Loucy (cell line): ENCODE results near the gene PTPRA.
"Not testable (repeated sequence)": the region's sequence is repeated elsewhere in the genome, so short reads cannot be mapped to it uniquely, and the experiment has no call there.

Experiments used
- H2AFZ ChIP-seq: fragments of 200-600 bp; sonication (generic); 2 replicates; pipeline ENCODE4 v1.6.0; 2016; ENCODE audit warnings: antibody characterized with exemption, mild to moderate bottlenecking, low read length, moderate library complexity
- H3F3A ChIP-seq: fragments of 200-600 bp; 2 replicates; pipeline ENCODE4 v1.6.0; 2016; ENCODE audit warnings: antibody characterized with exemption, low read depth, mild to moderate bottlenecking
- H3K27me3 ChIP-seq: fragments of 200-600 bp; sonication (generic); 2 replicates; pipeline ENCODE4 v1.6.1; 2014; ENCODE audit warnings: low read length, mild to moderate bottlenecking; ENCODE audit not compliant: insufficient read depth, poor library complexity, severe bottlenecking
- H3K36me3 ChIP-seq: fragments of 200-600 bp; sonication (generic); 2 replicates; pipeline ENCODE4 v1.6.1; 2016; ENCODE audit warnings: low read length; ENCODE audit not compliant: insufficient read depth
- H3K4me1 ChIP-seq: fragments of 200-600 bp; sonication (generic); 2 replicates; pipeline ENCODE4 v1.5.1; 2014; ENCODE audit warnings: low read length, mild to moderate bottlenecking; ENCODE audit not compliant: insufficient read depth, poor library complexity, severe bottlenecking
- H3K4me2 ChIP-seq: fragments of 200-600 bp; sonication (generic); 2 replicates; pipeline ENCODE4 v1.6.0; 2014; ENCODE audit warnings: antibody characterized with exemption, low read length, low read depth, mild to moderate bottlenecking; ENCODE audit not compliant: poor library complexity, severe bottlenecking
- H3K4me3 ChIP-seq: fragments of 200-600 bp; sonication (generic); 2 replicates; pipeline ENCODE4 v1.5.1; 2014; ENCODE audit warnings: low read length, mild to moderate bottlenecking, mixed read lengths; ENCODE audit not compliant: poor library complexity, severe bottlenecking
- H3K79me2 ChIP-seq: fragments of 200-600 bp; sonication (generic); 2 replicates; pipeline ENCODE4 v1.6.1; 2014; ENCODE audit warnings: low read length; ENCODE audit not compliant: insufficient read depth
- H3K9ac ChIP-seq: fragments of 200-600 bp; sonication (generic); 2 replicates; pipeline ENCODE4 v1.6.0; 2014; ENCODE audit warnings: mild to moderate bottlenecking, low read depth, low read length, moderate library complexity; ENCODE audit not compliant: poor library complexity, severe bottlenecking
- H3K9me2 ChIP-seq: fragments of 200-600 bp; sonication (generic); replicated peaks from 2 replicates; pipeline ENCODE4 v1.6.1; 2016; ENCODE audit warnings: low read depth, low read length, mixed read lengths
- H3K9me3 ChIP-seq: fragments of 200-600 bp; sonication (generic); 2 replicates; pipeline ENCODE4 v1.6.1; 2014; ENCODE audit warnings: mild to moderate bottlenecking, antibody characterized with exemption, low read length, low read depth; ENCODE audit not compliant: insufficient read depth
- H4K20me1 ChIP-seq: fragments of 200-600 bp; sonication (generic); 2 replicates; pipeline ENCODE4 v1.6.0; 2014; ENCODE audit warnings: antibody characterized with exemption, low read length, mild to moderate bottlenecking; ENCODE audit not compliant: insufficient read depth, poor library complexity, severe bottlenecking
- CTCF ChIP-seq: fragments of 200-600 bp; sonication (generic); conservative IDR thresholded peaks from 2 replicates; pipeline ENCODE4 v1.5.1; 2014; ENCODE audit warnings: mild to moderate bottlenecking, antibody characterized with exemption, low read length
- EZH2phosphoT487 ChIP-seq: fragments of 200-600 bp; IDR thresholded peaks from 2 replicates; pipeline ENCODE4 v1.6.1; 2018; ENCODE audit warnings: antibody characterized with exemption, mild to moderate bottlenecking, moderate library complexity, borderline replicate concordance

The PTPRA gene

DNA sequence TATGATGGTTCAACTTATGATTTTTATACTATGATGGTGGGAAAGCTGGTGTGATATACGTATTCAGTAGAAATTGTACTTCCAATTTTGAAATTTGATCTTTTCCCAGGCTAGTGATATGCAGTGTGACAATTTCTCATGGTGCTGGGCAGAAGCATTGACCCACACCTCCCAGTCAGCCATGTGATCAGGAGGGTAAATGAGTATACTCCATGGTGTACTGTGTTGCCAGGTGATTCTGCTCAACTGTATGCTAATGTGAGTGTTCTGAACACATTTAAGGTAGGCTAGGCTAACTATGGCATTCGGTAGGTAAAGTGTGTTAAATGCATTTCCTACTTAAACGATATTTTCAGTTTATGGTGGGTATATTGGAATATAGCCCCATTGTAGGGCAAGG, 19.1 kb downstream of the PTPRA start:
- H3K9me3 ChIP-seq = no peaks in the 10 kb centered on the region
- H2AFZ ChIP-seq = no peak overlapping the region
- H3K9me2 ChIP-seq = no peaks in the 10 kb centered on the region
- H3K4me1 ChIP-seq = peaks cover 19% of the 10 kb centered on the region
- H3K9ac ChIP-seq = no peak overlapping the region
- no peak overlapping the region for H3K4me3 ChIP-seq
- H3K36me3 ChIP-seq = no peaks in the 10 kb centered on the region
- no peak for TF ChIP-seq EZH2phosphoT487
- TF ChIP-seq CTCF = no peak
- H3K27me3 ChIP-seq = no peaks in the 10 kb centered on the region
- H3K4me2 ChIP-seq = no peak overlapping the region
- peaks cover 36% of the 10 kb centered on the region for H4K20me1 ChIP-seq
- peaks cover 96% of the 10 kb centered on the region for H3K79me2 ChIP-seq
- no peaks in the 10 kb centered on the region for H3F3A ChIP-seq

DNA sequence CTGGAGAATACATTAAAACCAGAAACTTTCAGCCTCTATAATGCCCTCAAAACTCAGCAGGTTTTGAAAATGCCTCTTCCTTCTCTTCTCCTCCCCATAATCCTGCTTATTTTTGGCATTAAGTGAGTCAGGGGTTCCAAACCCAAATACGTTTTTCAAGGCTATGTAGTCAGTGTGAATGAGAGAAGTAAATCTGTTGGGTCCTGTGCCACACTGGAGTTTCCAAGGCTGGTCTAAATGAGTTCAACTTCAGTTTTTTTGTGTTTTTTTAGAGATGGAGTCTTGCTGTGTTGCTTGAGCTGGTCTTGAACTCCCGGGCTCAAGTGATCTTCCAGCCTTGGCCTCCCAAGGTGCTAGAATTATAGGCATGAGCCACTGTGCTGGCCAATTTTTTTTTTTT, 20.9 kb downstream of the PTPRA start:
- Histone ChIP-seq H4K20me1 (peaks cover 24% of the 10 kb centered on the region), H3K79me2 (peaks cover 98% of the 10 kb centered on the region), H3K9me3 (no peaks in the 10 kb centered on the region), H2AFZ (no peak overlapping the region), H3K9ac (no peak overlapping the region), H3K4me3 (no peak overlapping the region), H3K36me3 (no peaks in the 10 kb centered on the region), H3K9me2 (no peaks in the 10 kb centered on the region), H3K4me1 (peaks cover 13% of the 10 kb centered on the region), H3F3A (no peaks in the 10 kb centered on the region), H3K27me3 (no peaks in the 10 kb centered on the region), H3K4me2 (no peak overlapping the region)
- TF ChIP-seq CTCF = no peak
- TF ChIP-seq EZH2phosphoT487 = no peak

- peaks cover 22% of the 10 kb centered on the region for H4K20me1 ChIP-seq
- H3K9me3 ChIP-seq = not testable (repeated sequence)
Measured at GRCh38 chr20:2895154-2895553, 21.9 kb downstream of the PTPRA start.

GRCh38 chr20:2899243-2899642, 26.0 kb downstream of the PTPRA start:
- H3K4me2 ChIP-seq = no peak overlapping the region
- H3K4me3 ChIP-seq = no peak overlapping the region
- H4K20me1 ChIP-seq = peaks cover 5% of the 10 kb centered on the region
- TF ChIP-seq EZH2phosphoT487 = no peak
- H3K4me1 ChIP-seq = peaks cover 23% of the 10 kb centered on the region
- H3K36me3 ChIP-seq = no peaks in the 10 kb centered on the region
- H3K79me2 ChIP-seq = peaks cover 89% of the 10 kb centered on the region
- no peak overlapping the region for H2AFZ ChIP-seq
- no peaks in the 10 kb centered on the region for H3K9me2 ChIP-seq
- H3K9ac ChIP-seq = no peak overlapping the region
- no peaks in the 10 kb centered on the region for H3K27me3 ChIP-seq
- no peaks in the 10 kb centered on the region for H3K9me3 ChIP-seq
- peaks cover 6% of the 10 kb centered on the region; the same call in 1 of the 2 replicates for H3F3A ChIP-seq

More at GRCh38 chr20:2895154-2895553, 21.9 kb downstream of the PTPRA start:
- H3K4me2 ChIP-seq, H3K9ac ChIP-seq, H3K36me3 ChIP-seq, H3K4me3 ChIP-seq, H3K27me3 ChIP-seq, H2AFZ ChIP-seq, H3K9me2 ChIP-seq, H3F3A ChIP-seq: not testable (repeated sequence)
- Histone ChIP-seq H3K79me2 (peaks cover 98% of the 10 kb centered on the region), H3K4me1 (peaks cover 14% of the 10 kb centered on the region)
